ENCODE results near the gene ALKBH5.

The ALKBH5 gene

DNA sequence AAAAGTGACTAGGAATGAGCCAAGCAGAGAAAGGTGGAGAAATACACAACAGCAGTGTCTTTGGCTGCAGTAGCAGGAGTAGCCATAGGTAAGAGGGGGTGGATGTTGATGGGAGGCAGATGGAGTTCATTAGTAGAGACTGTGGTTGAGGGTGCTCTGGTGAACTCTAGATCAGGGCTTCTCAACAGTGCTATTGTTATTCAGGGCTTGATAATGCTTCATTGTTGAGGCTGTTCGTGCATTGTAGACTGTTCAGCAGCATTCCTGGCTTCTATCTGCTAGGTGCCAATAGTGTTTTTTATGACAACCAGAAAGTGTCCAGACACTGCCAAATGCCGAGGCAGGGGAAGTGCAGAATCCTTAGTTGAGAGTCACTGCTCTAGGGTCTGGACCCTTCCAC is 3.6 kb downstream of the ALKBH5 start:
- TF ChIP-seq CTCF (IDR thresholded peaks at IDR 0.05; ENCODE audit: insufficient read depth, low read length, poor library complexity, severe bottlenecking), result no peak
- H3K36me3 ChIP-seq (ENCODE audit: control insufficient read depth, insufficient read depth, low read length), result peaks cover 4% of the 10 kb centered on the region

DNA sequence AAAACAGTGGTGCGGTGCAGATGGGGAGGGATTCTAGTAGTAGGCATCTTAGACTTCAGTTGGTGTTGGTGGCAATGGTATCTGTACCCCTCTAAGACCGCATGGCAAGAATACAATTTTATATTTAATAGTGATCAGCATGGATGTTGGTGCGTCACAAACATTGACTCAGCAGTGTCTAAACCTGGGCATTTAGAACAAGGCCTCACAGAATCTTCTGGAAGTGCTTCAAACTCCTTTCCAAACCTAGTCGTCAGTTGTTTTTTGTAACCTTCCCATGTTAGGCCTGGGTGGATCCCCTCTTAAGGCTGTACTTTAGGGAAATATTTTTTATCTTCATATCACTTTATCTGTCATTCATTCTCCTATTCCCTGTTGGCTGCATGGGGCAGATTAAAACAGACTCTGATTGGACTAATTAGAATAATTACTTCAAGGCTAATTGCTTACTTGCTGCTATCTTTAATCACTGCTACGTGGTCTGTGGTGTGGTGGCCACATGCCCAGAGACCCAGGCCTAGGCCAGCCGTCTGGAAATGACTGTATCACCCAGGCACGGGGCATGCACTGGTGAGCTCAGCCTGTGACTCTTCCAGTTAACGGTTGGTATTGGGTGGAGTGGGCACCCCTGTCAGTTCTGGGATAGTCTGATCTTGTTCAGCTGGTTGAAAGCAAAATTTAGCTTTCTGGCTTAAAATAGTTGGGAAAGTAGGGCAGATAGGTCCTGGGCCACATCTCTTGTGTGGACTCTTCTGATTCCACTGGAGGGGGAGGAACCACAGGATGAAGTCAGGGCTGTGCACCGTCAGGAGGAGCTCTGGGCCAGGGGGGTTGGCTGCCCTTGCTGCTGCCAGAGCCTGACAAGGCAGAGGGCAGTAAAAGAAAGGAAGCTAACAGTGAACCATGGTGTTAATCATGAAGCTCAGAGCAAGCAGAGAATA is 4.5 kb downstream of the ALKBH5 start:
- Histone ChIP-seq H3K27me3 (replicated peaks; ENCODE audit: control insufficient read depth, insufficient read depth, low read length) (no peaks in the 10 kb centered on the region), H3K4me3 (replicated peaks; ENCODE audit: low read depth, low read length) (peak overlapping the region; percentile 14; the same call in 1 of the 2 replicates), H3K36me3 (ENCODE audit: control insufficient read depth, insufficient read depth, low read length) (peaks cover 6% of the 10 kb centered on the region)
- no peak for TF ChIP-seq CTCF (IDR thresholded peaks at IDR 0.05; ENCODE audit: insufficient read depth, low read length, poor library complexity, severe bottlenecking)
- no peak for DNase-seq (ENCODE audit: extremely low read depth, insufficient read length)

More for the DNA sequence above, 3.6 kb downstream of the ALKBH5 start:
- H3K4me3 ChIP-seq (replicated peaks; ENCODE audit: low read depth, low read length), result peak overlapping the region; percentile 74
- no peaks in the 10 kb centered on the region for H3K27me3 ChIP-seq (replicated peaks; ENCODE audit: control insufficient read depth, insufficient read depth, low read length)
- no peak for DNase-seq (ENCODE audit: extremely low read depth, insufficient read length)

DNA sequence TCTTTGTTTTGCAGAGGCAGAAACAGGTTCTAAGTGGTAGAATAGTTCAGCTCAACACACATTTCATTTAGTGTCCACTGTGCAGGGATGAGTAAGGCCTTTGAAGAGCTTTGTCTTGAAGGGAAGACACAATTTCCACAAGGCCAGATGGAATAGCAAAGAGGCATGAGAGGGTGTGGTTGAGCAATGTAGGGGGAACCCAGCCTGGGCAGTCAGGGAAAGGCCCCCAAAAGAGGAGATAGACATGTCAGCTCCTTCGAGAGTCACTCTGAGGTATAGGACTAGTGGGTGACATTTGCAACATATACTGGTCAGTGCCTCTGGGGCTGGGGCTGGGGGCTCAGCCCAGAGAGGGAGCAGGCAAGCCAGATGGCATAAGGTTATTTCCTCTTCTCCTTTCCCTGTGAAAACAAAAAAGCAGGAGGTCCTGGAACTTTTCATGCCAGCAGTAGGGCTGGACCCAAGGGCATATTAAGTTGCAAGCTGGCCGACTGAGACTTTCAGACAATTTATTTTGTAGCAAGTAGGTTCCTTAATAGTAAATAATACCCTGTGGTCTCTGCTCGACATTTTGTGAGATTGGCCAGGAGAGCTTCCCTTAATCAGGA is 7.1 kb downstream of the ALKBH5 start:
- Histone ChIP-seq H3K27me3 (replicated peaks; ENCODE audit: control insufficient read depth, insufficient read depth, low read length) (no peaks in the 10 kb centered on the region), H3K36me3 (ENCODE audit: control insufficient read depth, insufficient read depth, low read length) (peaks cover 15% of the 10 kb centered on the region), H3K4me3 (replicated peaks; ENCODE audit: low read depth, low read length) (no peak overlapping the region)
- DNase-seq (ENCODE audit: extremely low read depth, insufficient read length), result no peak
- no peak for TF ChIP-seq CTCF (IDR thresholded peaks at IDR 0.05; ENCODE audit: insufficient read depth, low read length, poor library complexity, severe bottlenecking)

DNA sequence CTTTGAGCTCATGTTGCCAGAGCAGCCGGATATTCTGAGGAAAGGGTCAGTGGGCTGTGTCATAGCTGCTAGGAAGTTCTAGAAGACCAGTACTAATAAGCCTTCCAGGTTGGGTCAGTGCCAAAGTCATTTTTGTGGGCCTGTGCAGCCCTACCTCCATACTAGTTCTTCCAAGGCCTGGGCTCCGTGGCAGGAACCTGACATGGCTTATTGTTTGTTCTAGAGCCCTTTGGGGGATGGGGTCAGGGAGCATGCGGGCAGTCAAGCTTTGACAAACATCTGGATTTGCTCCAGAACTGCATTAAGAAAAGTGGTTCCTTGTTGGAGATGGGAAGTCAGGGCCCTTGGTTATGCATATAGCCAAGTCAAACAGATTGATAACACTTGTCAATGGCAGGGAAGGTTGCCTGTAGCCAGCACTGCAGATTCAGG is 7.6 kb downstream of the ALKBH5 start:
- DNase-seq (ENCODE audit: extremely low read depth, insufficient read length), result no peak
- peaks cover 16% of the 10 kb centered on the region for H3K36me3 ChIP-seq (ENCODE audit: control insufficient read depth, insufficient read depth, low read length)
- no peaks in the 10 kb centered on the region for H3K27me3 ChIP-seq (replicated peaks; ENCODE audit: control insufficient read depth, insufficient read depth, low read length)
- no peak for TF ChIP-seq CTCF (IDR thresholded peaks at IDR 0.05; ENCODE audit: insufficient read depth, low read length, poor library complexity, severe bottlenecking)
- H3K4me3 ChIP-seq (replicated peaks; ENCODE audit: low read depth, low read length), result no peak overlapping the region

- DNase-seq (ENCODE audit: extremely low read depth, insufficient read length), result no peak
- peaks cover 16% of the 10 kb centered on the region for H3K36me3 ChIP-seq (ENCODE audit: control insufficient read depth, insufficient read depth, low read length)
- peak; percentile 45 for TF ChIP-seq CTCF (IDR thresholded peaks at IDR 0.05; ENCODE audit: insufficient read depth, low read length, poor library complexity, severe bottlenecking)
- H3K27me3 ChIP-seq (replicated peaks; ENCODE audit: control insufficient read depth, insufficient read depth, low read length), result no peaks in the 10 kb centered on the region
- H3K4me3 ChIP-seq (replicated peaks; ENCODE audit: low read depth, low read length), result no peak overlapping the region
Observed at GRCh38 chr17:18191967-18192366, 8.3 kb downstream of the ALKBH5 start.
